ENCODE results near the gene SLC15A4.

GRCh38 chr12:128815779-128816642, 7.7 kb downstream of the SLC15A4 start:
- TF ChIP-seq CTCF (IDR thresholded peaks at IDR 0.05) = no peak
- TF ChIP-seq POLR2A (IDR thresholded peaks at IDR 0.05) = no peak

All from Peyer's patch (tissue), 4 donors.